CD4-positive, CD25-positive, alpha-beta regulatory T cell (primary cell): ENCODE results near the gene CRY2. TPM values are rescaled to one million over a fixed set of nuclear protein-coding genes. Genes with fewer than 3 reads are reported as not detected.

Experiments
- ATAC-seq, 2 donors: fragments of 150-1000 bp; cut with Tn5 transposase; one replicate each; pipeline ENCODE4 v1.10.0; 2021; ENCODE audit warnings: low read depth in 2 of 2, moderate number of reproducible peaks in 2 of 2, moderate library complexity in 1 of 2
- DNase-seq, 3 donors: peaks; one replicate each; pipeline versions ENCODE4 v3.0.0 to v3.0.0-alpha.2; 2012 to 2022; ENCODE audit warnings: mixed read lengths in 1 of 3
- H3K27ac ChIP-seq: one replicate; pipeline ENCODE4 v1.7.0; 2013; ENCODE audit warnings: mild to moderate bottlenecking, low read length; ENCODE audit not compliant: insufficient read depth, poor library complexity, severe bottlenecking
- H3K27me3 ChIP-seq: one replicate; pipeline ENCODE4 v1.7.0; 2013; ENCODE audit warnings: low read length; ENCODE audit not compliant: control insufficient read depth, insufficient read depth
- H3K36me3 ChIP-seq: one replicate; pipeline ENCODE4 v1.7.0; 2013; ENCODE audit warnings: mild to moderate bottlenecking, low read length, moderate library complexity; ENCODE audit not compliant: control insufficient read depth, insufficient read depth
- H3K4me1 ChIP-seq: 2 replicates; pipeline ENCODE4 v1.7.0; 2013; ENCODE audit warnings: mild to moderate bottlenecking, low read length; ENCODE audit not compliant: insufficient read depth, control insufficient read depth, poor library complexity, severe bottlenecking
- H3K4me3 ChIP-seq: one replicate; pipeline ENCODE4 v1.7.0; 2013; ENCODE audit warnings: low read depth, mild to moderate bottlenecking, low read length, moderate library complexity
- H3K9me3 ChIP-seq, 2 experiments: 1 replicate in 1 of 2; 2 replicates in 1 of 2; pipeline ENCODE4 v1.7.0; 2013; ENCODE audit warnings: low read length in 2 of 2, mild to moderate bottlenecking in 1 of 2, moderate library complexity in 1 of 2; ENCODE audit not compliant: control insufficient read depth in 2 of 2
- H3K27ac Mint-ChIP-seq, 3 donors: one replicate each; pipeline ENCODE4 v1.8.0; 2020 to 2022; ENCODE audit warnings: mild to moderate bottlenecking in 3 of 3, mixed read lengths in 3 of 3, moderate library complexity in 2 of 3
- H3K27me3 Mint-ChIP-seq: one replicate; pipeline ENCODE4 v1.8.0; 2022; ENCODE audit warnings: mild to moderate bottlenecking, mixed read lengths
- H3K36me3 Mint-ChIP-seq: one replicate; pipeline ENCODE4 v1.8.0; 2020; ENCODE audit warnings: mixed read lengths
- H3K4me1 Mint-ChIP-seq, 4 donors: one replicate each; pipeline ENCODE4 v1.8.0; 2020 to 2022; ENCODE audit warnings: mixed read lengths in 4 of 4, mild to moderate bottlenecking in 1 of 4
- H3K4me3 Mint-ChIP-seq, 4 donors: one replicate each; pipeline ENCODE4 v1.8.0; 2020 to 2022; ENCODE audit warnings: mild to moderate bottlenecking in 4 of 4, mixed read lengths in 4 of 4, moderate library complexity in 3 of 4
- H3K9me3 Mint-ChIP-seq, 7 donors: one replicate each; pipeline ENCODE4 v1.8.0; 2020 to 2022; ENCODE audit warnings: mixed read lengths in 7 of 7, mild to moderate bottlenecking in 3 of 7, moderate library complexity in 2 of 7
- polyA plus RNA-seq, 4 donors: library from polyadenylated mRNA; unstranded; fragments of 300-500 nt; fragmentation: Illumina TruSeq; gene quantifications; one replicate each; pipeline ENCODE4 v1.2.3, GENCODE V29; 2021
- total RNA-seq: library from RNA; stranded (reverse); gene quantifications from one replicate; pipeline ENCODE4 v1.2.3, GENCODE V29; 2022

CRY2 gene
- total and polyA plus RNA-seq, 5 donors from 2014 or later = 23.4 to 183 (median 27.8) TPM

DNA sequence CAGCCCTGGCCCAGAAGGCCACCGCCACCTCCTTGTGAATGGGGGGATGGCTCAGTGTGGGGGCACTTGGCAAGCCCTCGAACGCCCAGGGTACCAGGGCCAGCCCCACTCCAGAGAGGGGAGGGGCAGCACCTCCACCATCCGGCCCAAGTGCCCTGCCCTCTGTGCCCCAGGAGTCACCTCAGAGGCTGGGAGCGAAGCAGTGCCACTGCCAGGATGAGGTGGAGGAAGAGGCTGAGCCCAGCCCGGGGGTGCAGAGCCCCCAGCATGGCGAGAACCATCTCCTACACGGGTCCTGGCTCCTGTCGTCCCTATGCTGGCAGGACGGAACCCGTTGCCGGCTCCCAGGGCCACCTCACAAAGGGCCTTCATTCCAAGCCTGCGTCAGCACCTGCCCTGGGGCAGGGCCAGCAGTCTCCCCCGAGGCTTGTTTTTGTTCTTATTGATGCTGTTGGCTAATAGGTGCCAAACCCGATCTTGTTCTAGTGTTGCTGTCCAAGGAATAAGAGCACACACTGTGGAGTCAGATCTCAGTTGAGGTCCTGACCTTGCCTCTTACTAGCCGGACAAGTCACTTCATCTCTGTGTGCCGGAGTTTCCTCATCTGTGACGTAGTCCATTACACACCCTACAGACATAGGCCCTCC, 59.8 kb downstream of the CRY2 start, which contains the start of gene FREY1:
FREY1 (minus strand) TSS at position 307 of the 647 bp plus-strand sequence; CDS start at position 281, 26 bp downstream.
- Histone ChIP-seq H3K36me3 (peaks cover 24% of the 10 kb centered on the region), H3K9me3 (no peaks in the 10 kb centered on the region), H3K27ac (no peak within 1 kb of the TSS), H3K27me3 (no peaks in the 10 kb centered on the region), H3K4me1 (peaks cover 9% of the 10 kb centered on the region), H3K4me3 (no peak within 1 kb of the TSS)
- Mint-ChIP-seq H3K27ac (peak within 1 kb of the TSS in 1 of 3 donors; percentile 76), H3K4me1 (peaks cover 0 to 12% (median 4%) of the 10 kb centered on the region in 4 donors), H3K36me3 (no peaks in the 10 kb centered on the region), H3K9me3 (no peaks in the 10 kb centered on the region), H3K4me3 (peak within 1 kb of the TSS in 2 of 4 donors; percentile 47 to 55), H3K27me3 (peaks cover 6% of the 10 kb centered on the region)
- ATAC-seq (no peak), DNase-seq (no peak)

DNA sequence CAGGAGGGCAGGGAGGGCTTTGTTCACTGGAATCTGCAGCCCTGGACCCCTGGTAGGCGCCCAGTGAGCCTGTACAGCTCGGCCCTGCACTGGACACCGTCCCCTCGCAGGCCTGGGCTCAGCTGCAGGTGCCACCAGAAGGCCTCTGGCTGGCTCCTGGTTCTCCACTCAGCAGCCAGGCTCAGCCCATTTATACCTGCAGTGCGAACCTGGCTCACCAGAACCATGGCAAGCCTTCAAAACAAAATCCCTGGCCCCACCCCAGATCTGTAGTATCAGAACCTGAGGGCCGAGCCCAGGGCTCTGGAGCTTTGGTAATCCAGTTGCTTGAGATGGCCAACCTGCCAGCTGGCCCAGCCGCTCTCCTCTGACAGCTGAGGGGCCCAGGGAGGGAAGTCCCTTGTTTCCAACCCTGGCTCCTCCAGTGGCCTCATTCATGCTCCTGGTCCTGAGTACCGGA, 60.7 kb downstream of the CRY2 start:
- H3K27ac Mint-ChIP-seq = no peak overlapping the region
- no peak for ATAC-seq

DNA sequence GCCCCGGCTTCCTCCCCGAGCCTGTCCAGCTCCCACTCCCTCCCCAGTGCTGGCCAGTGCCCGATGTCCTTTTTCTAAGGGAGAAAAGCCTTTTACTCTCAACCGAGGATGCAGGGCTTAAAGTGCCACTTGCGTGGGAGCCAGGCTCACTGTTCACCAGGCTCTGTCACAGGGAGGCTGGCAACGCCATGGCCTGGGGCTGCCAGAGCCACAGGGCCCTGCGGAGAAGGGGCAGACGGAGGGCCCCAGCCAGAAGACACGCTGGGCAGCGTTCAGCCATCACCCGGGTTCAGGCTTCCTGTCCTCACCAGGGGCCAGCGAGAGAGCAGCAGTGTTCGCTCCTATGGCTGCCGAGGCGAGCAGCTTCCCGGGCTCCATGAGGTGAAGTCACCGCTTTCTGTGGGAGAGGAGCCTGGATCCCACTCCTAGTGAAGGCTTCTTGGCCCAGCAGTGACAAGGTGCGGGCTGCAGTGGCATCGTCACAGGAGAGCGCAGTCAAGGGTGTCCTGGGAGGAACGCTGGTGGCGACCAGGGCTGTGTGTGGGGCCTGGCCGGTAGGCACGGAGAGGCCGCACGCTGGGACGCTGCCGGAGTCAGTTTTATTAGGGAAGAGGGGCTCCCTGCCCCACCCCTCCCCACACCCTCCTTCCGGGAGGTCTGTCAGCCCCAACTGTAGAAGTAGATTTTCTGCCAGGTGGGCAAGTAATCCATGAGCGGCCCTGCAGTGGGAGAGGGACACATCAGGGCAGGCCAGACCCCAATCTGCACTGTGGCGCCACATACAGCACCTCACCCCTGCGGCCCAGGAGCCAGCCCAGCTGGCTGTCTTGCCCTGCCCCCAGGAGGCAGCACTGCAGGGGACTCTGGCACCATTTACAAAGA, 62.6 kb downstream of the CRY2 start:
- Mint-ChIP-seq H3K36me3 (no peaks in the 10 kb centered on the region), H3K27me3 (no peaks in the 10 kb centered on the region), H3K4me3 (peak overlapping the region in 1 of 4 donors; percentile 32), H3K9me3 (no peaks in the 10 kb centered on the region), H3K4me1 (peaks cover 0 to 14% (median 4%) of the 10 kb centered on the region in 4 donors), H3K27ac (no peak overlapping the region)
- no peak for ATAC-seq
- Histone ChIP-seq H3K36me3 (peaks cover 49% of the 10 kb centered on the region), H3K4me3 (no peak overlapping the region), H3K9me3 (no peaks in the 10 kb centered on the region), H3K27me3 (no peaks in the 10 kb centered on the region), H3K27ac (no peak overlapping the region), H3K4me1 (peaks cover 9% of the 10 kb centered on the region)
- DNase-seq = no peak

More for the DNA sequence above, 60.7 kb downstream of the CRY2 start:
- no peak overlapping the region for H3K4me3 ChIP-seq
- peak overlapping the region in 1 of 4 donors; percentile 47 for H3K4me3 Mint-ChIP-seq
- no peak overlapping the region for H3K27ac ChIP-seq
- H3K27me3 Mint-ChIP-seq = peaks cover 5% of the 10 kb centered on the region
- no peak for DNase-seq
- peaks cover 9% of the 10 kb centered on the region for H3K4me1 ChIP-seq
- H3K4me1 Mint-ChIP-seq = peaks cover 0 to 12% (median 4%) of the 10 kb centered on the region in 4 donors
- H3K9me3 ChIP-seq = no peaks in the 10 kb centered on the region
- H3K36me3 Mint-ChIP-seq = no peaks in the 10 kb centered on the region
- H3K27me3 ChIP-seq = no peaks in the 10 kb centered on the region
- no peaks in the 10 kb centered on the region for H3K9me3 Mint-ChIP-seq
- H3K36me3 ChIP-seq = peaks cover 31% of the 10 kb centered on the region

DNA sequence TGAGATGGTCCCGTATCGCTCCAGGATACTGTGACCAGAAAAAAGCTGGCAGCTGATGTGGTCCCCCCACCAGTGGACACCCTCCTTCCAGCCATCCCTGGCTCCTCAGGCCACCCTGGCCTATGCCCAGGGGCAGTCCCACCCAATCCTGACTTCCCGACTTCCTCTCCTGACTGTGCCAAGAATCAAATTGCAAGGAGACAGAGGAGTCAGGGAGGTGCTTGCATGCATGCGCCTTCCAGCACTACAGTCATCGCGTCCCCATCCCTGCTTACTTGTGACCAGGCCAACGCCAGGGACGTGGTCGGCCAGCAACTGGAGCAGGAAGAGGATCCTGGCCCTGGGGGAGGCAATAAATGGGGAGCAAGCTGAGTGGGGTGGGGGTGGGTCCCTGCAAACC, 63.3 kb downstream of the CRY2 start:
- Histone ChIP-seq H3K27ac (no peak overlapping the region), H3K4me1 (peaks cover 10% of the 10 kb centered on the region), H3K4me3 (no peak overlapping the region), H3K36me3 (peaks cover 57% of the 10 kb centered on the region), H3K27me3 (no peaks in the 10 kb centered on the region), H3K9me3 (no peaks in the 10 kb centered on the region)
- Mint-ChIP-seq H3K36me3 (no peaks in the 10 kb centered on the region), H3K4me1 (peaks cover 0 to 15% (median 5%) of the 10 kb centered on the region in 4 donors), H3K27me3 (no peaks in the 10 kb centered on the region), H3K27ac (peak overlapping the region in 1 of 3 donors; percentile 43), H3K9me3 (no peaks in the 10 kb centered on the region), H3K4me3 (peak overlapping the region in 1 of 4 donors; percentile 21)
- ATAC-seq (no peak), DNase-seq (no peak)

DNA sequence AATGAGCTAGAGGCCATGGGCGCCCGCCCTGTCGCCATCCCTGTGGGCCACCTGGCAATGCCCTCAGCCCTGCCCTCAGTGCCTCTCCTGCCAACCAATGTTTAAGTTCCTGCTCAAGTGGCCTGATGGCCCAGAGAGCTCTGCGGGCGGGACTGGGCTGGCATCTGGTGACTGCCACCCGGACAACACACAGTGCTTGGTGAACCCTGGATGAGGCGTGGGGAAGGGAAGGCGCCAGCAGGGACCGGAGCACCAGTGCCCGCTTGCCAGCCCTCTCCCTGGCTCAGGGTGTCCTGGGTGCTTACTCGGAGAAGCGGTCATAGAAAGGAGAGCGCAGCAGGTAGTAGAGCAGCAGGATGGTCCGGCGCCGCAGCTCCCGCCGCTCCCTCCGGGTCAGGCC, 66.2 kb downstream of the CRY2 start:
- H3K4me3 ChIP-seq = no peak overlapping the region
- no peaks in the 10 kb centered on the region for H3K9me3 ChIP-seq
- H3K4me3 Mint-ChIP-seq = peak overlapping the region in 1 of 4 donors; percentile 17
- DNase-seq (no peak), ATAC-seq (no peak)
- peaks cover 5% of the 10 kb centered on the region for H3K27me3 Mint-ChIP-seq
- no peaks in the 10 kb centered on the region for H3K27me3 ChIP-seq
- no peaks in the 10 kb centered on the region for H3K36me3 Mint-ChIP-seq
- H3K4me1 Mint-ChIP-seq = peaks cover 0 to 34% (median 17%) of the 10 kb centered on the region in 4 donors
- H3K4me1 ChIP-seq = peaks cover 26% of the 10 kb centered on the region
- H3K36me3 ChIP-seq = peaks cover 62% of the 10 kb centered on the region
- no peak overlapping the region for H3K27ac ChIP-seq
- H3K27ac Mint-ChIP-seq = no peak overlapping the region
- no peaks in the 10 kb centered on the region for H3K9me3 Mint-ChIP-seq

DNA sequence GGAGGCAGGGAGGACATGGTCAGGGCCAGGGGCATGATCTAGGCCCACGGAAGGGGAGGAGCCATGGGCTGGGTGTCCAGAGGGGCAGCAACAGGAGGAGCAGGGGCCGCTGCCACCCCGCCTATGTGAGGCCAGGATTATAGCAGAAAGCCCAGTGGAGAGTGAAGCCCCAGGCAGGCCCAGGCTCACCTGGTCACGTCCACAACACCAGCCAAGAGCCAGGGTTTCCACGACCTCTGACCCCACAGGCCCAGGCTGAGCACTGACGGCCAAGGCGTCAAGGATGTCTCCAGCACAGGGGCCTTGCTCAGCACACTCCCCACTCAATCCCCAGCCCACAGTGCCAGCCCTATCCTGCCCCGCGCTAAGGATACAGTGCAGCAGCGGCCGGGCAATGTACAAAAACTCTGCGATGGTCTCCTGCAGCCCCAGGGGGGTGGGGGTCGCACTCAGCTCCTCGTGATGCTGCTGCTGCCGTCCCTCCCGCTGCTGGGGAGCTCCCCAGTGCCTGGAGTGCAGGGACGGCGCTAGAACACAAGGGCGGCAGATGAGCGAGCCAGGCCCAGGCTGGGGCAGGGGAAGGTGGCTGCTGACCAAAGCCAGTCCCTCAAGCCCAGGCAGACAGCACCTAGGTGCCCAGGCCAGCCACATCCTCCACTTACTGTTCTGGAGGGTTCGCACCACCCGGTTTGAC, 66.8 kb downstream of the CRY2 start:
- no peak for DNase-seq
- Histone ChIP-seq H3K4me3 (no peak overlapping the region), H3K36me3 (peaks cover 62% of the 10 kb centered on the region), H3K27me3 (no peaks in the 10 kb centered on the region), H3K27ac (no peak overlapping the region), H3K9me3 (no peaks in the 10 kb centered on the region), H3K4me1 (peaks cover 32% of the 10 kb centered on the region)
- Mint-ChIP-seq H3K27ac (peak overlapping the region in 1 of 3 donors; percentile 25), H3K4me1 (peaks cover 0 to 39% (median 18%) of the 10 kb centered on the region in 4 donors), H3K9me3 (no peaks in the 10 kb centered on the region), H3K4me3 (peak overlapping the region in 3 of 4 donors; percentile 29 to 63 (median 38)), H3K36me3 (no peaks in the 10 kb centered on the region), H3K27me3 (peaks cover 5% of the 10 kb centered on the region)
- ATAC-seq = no peak

DNA sequence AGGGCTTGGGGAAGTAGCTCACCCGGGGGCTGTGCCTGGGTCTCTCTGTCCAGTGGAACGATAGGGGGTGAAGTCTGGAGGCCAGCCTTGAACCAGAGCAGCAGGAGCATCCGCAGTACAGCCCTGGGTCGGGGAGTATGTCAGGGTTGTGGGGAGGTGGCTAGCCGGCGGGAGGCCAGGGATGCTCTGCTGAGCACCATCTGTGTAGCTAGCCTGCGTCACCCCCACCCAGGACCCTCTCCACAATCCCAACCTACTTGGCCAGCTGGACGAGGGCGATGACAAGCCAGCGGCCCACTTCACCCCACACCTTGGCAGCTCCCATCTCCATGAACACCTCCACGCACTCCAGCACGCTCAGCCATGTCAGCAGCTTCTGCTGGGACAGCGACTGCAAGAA, 68.2 kb downstream of the CRY2 start:
- DNase-seq (no peak), ATAC-seq (no peak)
- no peak overlapping the region for H3K4me3 ChIP-seq
- Mint-ChIP-seq H3K9me3 (no peaks in the 10 kb centered on the region), H3K4me1 (peaks cover 0 to 51% (median 25%) of the 10 kb centered on the region in 4 donors), H3K27ac (peak overlapping the region in 1 of 3 donors; percentile 67), H3K36me3 (no peaks in the 10 kb centered on the region), H3K4me3 (peak overlapping the region; percentile 53 to 63 (median 61)), H3K27me3 (peaks cover 12% of the 10 kb centered on the region)
- no peak overlapping the region for H3K27ac ChIP-seq
- no peaks in the 10 kb centered on the region for H3K27me3 ChIP-seq
- H3K4me1 ChIP-seq = peaks cover 44% of the 10 kb centered on the region
- no peaks in the 10 kb centered on the region for H3K9me3 ChIP-seq
- peaks cover 51% of the 10 kb centered on the region for H3K36me3 ChIP-seq
